Lung microvascular endothelial cell (primary cell): ENCODE measurements around the gene RTL1. TPM values are rescaled to one million over a fixed set of nuclear protein-coding genes. Genes with fewer than 3 reads are reported as not detected.
A peak's percentile ranks its signal among the peaks of the same experiment; 100 is the strongest.

Source experiments
- DNase-seq, 2 donors: peaks; one replicate each; pipeline versions ENCODE4 v3.0.0 to v3.0.0-alpha.2; 2010; ENCODE audit warnings: low read depth in 2 of 2
- total RNA-seq: library from RNA; depleted of rRNA; stranded (reverse); fragments of >200 nt; gene quantifications from 2 replicates; pipeline ENCODE4 v1.2.1, GENCODE V29; 2014

The RTL1 gene
- not detected in 2 replicates for total RNA-seq

- no peak for DNase-seq
These were observed at the start of gene RTL1 for GRCh38 chr14:100903672-100904185. RTL1 (minus strand) TSS chr14:100903722; CDS start chr14:100884788, 18,934 bp downstream.

GRCh38 chr14:100950024-100950423, 46.5 kb upstream of the RTL1 start:
- no peak for DNase-seq

- DNase-seq, result no peak
These were observed 40.5 kb upstream of the RTL1 start for GRCh38 chr14:100944052-100944451.

GRCh38 chr14:100930270-100930669, 26.7 kb upstream of the RTL1 start:
- no peak for DNase-seq

GRCh38 chr14:100915560-100915959, 12.0 kb upstream of the RTL1 start:
- DNase-seq, result no peak

DNA sequence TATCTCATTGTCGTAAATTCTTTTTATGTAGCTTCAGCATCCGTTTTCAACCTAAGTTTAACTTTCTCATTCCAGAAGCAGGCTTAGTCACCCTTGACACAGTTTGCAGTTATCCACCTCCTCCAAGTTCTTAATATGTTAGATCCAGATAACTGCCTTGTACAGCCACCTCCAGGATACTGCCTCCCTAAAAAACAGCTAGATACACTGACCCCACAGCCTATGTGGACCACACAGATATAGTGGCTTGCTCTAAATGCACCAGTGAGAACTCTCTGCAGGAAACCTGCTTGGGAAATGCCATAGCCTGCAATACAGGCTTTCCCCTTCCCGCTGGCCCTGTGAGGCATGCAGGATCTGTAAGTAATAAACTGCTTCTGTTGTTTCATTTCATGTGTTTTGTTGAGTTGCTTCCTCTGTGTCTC, 11.1 kb upstream of the RTL1 start:
- peak in 1 of 2 donors; percentile 13 for DNase-seq

DNA sequence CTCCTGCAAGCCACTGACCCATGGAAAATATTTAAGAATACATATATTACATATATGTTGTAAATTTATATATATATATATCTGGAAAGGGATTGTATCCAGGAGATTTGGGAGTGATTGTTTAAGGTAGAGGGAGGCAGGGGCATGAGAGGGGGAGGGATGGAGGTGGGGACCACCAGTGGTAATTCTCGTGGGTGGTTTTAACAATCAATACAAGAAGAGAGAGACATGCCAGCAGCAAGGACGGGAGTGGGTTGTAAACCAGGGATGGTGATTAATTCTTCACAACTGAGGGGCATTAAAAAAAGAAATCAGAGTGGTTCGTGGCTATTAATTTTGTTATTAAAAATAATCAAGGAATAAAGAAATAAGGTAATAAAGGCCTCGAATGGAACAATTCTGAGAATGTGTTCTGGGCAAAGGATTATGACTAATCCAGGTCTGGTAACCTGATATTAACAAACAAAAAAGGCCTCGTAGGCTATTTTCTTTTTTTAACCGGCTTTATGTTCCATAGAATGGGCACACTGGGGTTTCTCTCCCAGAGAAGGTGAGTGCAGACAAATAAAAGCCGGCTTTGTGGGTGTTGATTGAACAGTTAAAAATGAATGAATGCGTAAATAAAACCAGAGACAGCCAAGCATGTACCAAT, 8.3 kb upstream of the RTL1 start:
- no peak for DNase-seq

- DNase-seq, result no peak
These were observed 7.6 kb upstream of the RTL1 start for GRCh38 chr14:100910888-100911664.

DNA sequence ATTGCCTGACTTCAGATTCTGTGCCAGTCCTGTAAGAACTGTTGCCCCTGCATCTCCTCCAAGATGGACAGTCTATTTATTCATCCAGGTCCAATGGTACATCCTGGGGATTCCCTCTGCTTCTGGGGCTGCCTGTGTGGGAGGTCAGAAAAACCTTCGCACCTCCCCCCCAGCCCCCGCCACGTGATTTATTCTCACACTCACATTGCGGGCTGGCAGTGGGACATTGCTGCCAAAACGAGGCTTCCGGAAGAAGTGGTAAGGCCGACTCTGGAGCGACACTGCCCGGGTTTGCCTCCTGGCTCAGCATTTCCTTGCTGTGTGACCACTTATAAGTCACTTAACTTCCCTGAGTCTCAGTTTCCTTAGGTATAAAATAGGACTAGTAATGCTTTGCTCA, 5.9 kb upstream of the RTL1 start:
- DNase-seq, result no peak

- no peak for DNase-seq
These were observed 3.7 kb upstream of the RTL1 start for GRCh38 chr14:100907240-100907639.

GRCh38 chr14:100906420-100906819, 2.9 kb upstream of the RTL1 start:
- no peak for DNase-seq

- DNase-seq, result no peak
These were observed 1.6 kb upstream of the RTL1 start for GRCh38 chr14:100905166-100905565.

DNA sequence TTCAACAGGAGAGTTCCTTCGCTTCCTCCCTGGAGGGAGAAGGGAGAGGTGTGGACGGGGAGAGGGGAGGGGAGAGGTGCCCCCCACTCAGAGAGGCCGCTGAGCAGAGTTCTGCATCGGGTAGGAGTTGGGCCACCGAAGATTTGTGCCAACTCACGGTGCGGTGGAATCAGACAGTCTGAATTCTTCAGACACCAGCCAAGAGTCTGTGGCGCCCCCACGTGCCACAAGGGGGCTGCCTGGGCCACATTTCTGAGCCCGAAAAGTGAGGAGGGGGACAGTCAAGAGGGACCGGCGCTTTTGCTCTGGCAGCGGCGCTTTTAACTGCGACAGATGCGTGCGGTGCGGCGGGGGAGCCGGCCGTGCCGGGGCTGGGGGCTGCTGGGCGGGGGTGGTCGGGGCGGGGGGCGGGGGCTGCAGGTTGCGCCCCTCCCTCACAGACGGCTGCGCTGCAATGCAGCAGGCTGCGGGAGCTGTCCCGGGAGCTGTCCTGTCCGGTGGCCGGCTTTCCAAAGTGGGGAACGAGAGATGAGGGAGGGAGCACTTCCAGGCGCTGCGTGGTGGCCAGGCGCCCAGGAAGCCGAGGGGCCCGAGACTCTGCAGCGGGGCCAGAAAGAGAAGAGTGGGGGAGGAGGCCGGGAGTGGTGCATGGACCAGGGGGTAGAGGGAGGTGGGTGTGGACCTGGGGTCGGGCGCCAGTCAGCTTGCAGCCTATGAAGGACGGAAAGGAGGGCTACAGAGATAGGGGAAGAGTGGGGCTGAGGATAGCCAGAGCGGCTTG, 975 bp upstream of the RTL1 start:
- DNase-seq, result no peak

DNA sequence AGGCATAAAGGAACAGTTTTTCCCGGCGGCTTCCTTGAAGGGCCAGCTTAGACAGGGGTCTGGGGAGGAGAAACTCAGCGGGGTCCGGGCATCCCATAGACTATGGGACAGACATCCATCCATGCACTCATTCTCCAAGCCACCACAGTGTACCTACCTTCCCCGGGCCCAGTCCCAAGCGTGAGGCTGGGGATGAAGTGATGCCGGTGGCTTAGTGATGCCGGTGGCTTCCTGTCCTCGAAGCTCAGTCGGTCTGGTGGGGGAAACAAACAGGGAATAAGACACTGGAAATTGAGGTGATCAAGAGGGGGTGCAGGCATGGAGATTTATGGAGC, 421 bp downstream of the RTL1 start:
- DNase-seq, result no peak

- no peak for DNase-seq
These were observed 1.0 kb downstream of the RTL1 start for GRCh38 chr14:100902295-100903133.

GRCh38 chr14:100901391-100902183, 1.9 kb downstream of the RTL1 start:
- no peak for DNase-seq

DNA sequence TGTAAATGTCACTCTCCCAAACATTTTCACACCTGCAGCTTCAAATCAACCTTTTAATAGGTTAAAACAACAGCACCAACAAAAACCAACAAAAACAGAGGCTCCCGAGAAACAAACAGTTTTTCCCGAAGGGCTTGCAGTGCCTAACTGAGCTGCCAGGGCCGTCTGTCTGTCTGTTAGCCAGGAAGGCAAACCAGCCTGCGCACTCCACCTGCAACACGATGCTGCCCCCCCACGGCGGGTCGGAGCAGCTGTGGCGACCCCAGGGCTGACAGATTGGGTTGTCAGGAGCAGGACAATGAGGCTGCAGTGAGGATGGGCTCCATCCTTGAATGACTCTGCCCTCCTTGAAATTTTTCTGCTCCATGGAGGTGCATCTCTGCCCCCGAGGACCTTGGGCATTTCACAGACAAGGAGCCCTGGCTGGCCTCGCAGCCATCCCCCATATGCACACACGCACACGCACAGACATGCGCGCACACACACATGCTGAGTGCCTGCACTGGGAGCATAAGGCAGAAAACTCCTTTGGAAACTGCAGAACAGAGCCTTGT, 2.6 kb downstream of the RTL1 start:
- DNase-seq, result peak; percentile 19 to 58

GRCh38 chr14:100899884-100900771, 3.4 kb downstream of the RTL1 start:
- peak in 1 of 2 donors; percentile 3 for DNase-seq
